ENCODE results near the gene SNX30.

SNX30 gene

DNA sequence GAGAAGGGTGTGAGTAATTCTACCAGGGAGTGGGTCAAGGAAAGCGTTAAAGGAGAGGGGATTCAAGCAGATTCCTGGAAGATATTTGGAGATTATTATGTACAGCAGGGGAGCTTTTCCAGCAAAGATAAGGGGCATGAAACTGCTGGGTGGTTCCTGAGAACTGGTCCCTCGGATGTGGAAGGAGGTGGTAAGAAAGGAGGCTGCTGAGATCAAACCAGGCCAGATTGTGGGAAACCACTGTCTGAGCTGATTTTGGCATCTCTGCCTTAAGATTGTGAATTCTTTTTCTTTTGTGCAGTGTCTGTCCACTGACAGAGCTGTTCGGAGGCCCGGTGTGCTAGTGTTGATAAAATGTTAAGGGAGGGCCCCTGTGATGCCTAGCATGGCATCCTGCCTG, 45.4 kb downstream of the SNX30 start:
- TF ChIP-seq, protein P1, sequence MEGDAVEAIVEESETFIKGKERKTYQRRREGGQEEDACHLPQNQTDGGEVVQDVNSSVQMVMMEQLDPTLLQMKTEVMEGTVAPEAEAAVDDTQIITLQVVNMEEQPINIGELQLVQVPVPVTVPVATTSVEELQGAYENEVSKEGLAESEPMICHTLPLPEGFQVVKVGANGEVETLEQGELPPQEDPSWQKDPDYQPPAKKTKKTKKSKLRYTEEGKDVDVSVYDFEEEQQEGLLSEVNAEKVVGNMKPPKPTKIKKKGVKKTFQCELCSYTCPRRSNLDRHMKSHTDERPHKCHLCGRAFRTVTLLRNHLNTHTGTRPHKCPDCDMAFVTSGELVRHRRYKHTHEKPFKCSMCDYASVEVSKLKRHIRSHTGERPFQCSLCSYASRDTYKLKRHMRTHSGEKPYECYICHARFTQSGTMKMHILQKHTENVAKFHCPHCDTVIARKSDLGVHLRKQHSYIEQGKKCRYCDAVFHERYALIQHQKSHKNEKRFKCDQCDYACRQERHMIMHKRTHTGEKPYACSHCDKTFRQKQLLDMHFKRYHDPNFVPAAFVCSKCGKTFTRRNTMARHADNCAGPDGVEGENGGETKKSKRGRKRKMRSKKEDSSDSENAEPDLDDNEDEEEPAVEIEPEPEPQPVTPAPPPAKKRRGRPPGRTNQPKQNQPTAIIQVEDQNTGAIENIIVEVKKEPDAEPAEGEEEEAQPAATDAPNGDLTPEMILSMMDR (IDR thresholded peaks at IDR 0.05; ENCODE audit: low read depth, low read length, missing control alignments), result no peak

GRCh38 chr9:112796485-112796884, 45.9 kb downstream of the SNX30 start:
- H3K4me3 ChIP-seq (ENCODE audit: low read depth, low read length), result no peak overlapping the region
- TF ChIP-seq, protein P1 (IDR thresholded peaks at IDR 0.05; ENCODE audit: low read depth, low read length, missing control alignments), result no peak
- no peak for DNase-seq (ENCODE audit: low read depth)

More for the DNA sequence above, 45.4 kb downstream of the SNX30 start:
- no peak for DNase-seq (ENCODE audit: low read depth)
- H3K4me3 ChIP-seq (ENCODE audit: low read depth, low read length), result no peak overlapping the region

GRCh38 chr9:112809351-112809848, 58.8 kb downstream of the SNX30 start:
- no peak overlapping the region for H3K4me3 ChIP-seq (ENCODE audit: low read depth, low read length)
- TF ChIP-seq, protein P1 (IDR thresholded peaks at IDR 0.05; ENCODE audit: low read depth, low read length, missing control alignments), result no peak
- peak; percentile 94 for DNase-seq (ENCODE audit: low read depth)

DNA sequence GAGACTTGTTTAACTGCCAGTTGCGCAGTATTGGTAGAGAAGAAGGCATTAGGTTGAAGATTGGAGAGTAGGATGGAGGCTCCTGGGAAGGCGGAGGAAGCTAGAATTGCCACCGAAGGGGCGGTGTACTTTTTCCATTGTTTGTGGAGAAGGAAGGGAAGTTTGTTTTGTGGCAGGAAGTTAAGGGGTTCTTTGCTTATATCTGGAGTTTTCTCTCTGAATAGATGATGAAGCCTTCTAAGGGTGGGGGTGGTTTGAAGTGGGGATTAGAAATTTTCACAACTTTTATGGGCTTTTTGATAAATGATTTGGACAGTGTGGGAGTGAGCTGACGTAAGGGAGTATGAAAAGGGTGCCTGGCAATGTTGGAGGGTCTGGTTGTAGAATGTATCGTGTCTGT, 59.3 kb downstream of the SNX30 start:
- TF ChIP-seq, protein P1 (IDR thresholded peaks at IDR 0.05; ENCODE audit: low read depth, low read length, missing control alignments), result no peak
- no peak overlapping the region for H3K4me3 ChIP-seq (ENCODE audit: low read depth, low read length)
- DNase-seq (ENCODE audit: low read depth), result no peak

DNA sequence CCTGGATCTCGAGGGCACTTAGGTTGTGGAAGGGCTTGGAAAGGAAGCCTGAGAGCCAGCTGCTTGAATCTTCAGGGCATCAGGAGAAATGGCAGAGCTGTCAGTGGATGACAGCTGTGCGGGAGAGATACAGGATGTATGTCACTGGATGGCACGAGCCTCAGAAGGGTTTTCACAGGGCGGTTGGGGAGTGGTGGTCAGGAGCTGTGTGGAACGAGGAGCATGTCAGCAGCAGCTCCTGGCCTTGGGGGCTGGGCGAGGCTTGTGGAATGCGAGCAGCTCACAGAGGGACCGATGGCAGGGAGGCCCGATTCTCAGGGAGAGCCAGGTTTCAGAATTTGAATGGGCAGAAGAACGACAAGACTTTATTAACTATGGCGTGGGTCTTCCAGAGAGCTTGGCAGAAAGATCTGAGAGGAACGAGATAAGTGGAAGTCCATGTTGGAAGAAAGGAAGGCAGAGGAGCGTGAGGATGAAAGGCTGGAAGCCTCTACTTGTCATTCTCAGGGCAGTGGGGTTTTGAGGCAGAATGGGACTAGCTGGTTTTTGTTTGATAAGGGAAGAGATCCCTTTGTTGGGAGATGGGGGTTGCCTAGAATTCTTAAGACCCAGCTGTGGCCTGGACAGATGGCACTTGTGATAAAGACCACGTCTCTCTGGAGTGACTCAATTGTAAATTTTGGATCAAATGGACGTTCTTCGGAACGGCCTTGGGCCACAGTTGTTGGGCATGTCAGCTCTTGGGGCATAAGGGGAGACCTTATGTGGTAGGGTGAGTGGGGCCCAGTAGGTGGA, 60.3 kb downstream of the SNX30 start:
- TF ChIP-seq, protein P1 (IDR thresholded peaks at IDR 0.05; ENCODE audit: low read depth, low read length, missing control alignments), result no peak
- H3K4me3 ChIP-seq (ENCODE audit: low read depth, low read length), result no peak overlapping the region
- no peak for DNase-seq (ENCODE audit: low read depth)

DNA sequence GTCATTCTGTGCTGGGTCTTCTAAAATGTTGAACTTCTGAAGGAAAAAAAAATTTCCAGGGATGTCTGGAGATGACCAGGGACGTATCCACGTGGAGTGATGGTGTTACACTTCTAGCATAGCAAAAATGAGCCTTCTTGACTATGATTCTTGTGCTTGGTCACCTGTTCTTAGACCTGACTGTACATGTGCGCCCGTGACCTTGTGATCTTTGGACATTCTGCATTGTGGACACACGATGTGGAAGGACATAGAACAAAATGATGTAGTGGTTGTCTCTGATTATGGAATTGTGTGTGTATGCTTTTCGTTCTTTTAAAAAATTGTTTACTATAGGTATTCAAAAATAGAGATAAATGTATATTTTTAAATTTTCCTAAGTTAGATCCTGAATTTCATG, 61.0 kb downstream of the SNX30 start:
- no peak for DNase-seq (ENCODE audit: low read depth)
- TF ChIP-seq, protein P1 (IDR thresholded peaks at IDR 0.05; ENCODE audit: low read depth, low read length, missing control alignments), result no peak
- no peak overlapping the region for H3K4me3 ChIP-seq (ENCODE audit: low read depth, low read length)

- H3K4me3 ChIP-seq (ENCODE audit: low read depth, low read length), result no peak overlapping the region
- TF ChIP-seq, protein P1 (IDR thresholded peaks at IDR 0.05; ENCODE audit: low read depth, low read length, missing control alignments), result no peak
- DNase-seq (ENCODE audit: low read depth), result no peak
Measured at GRCh38 chr9:112815868-112816267, 65.3 kb downstream of the SNX30 start.
